Central memory CD8-positive, alpha-beta T cell (primary cell): ENCODE measurements around the gene WDR37.
"Not testable (repeated sequence)": the region's sequence is repeated elsewhere in the genome, so short reads cannot be mapped to it uniquely, and the experiment has no call there.

ENCODE experiments used
- ATAC-seq: fragments of 150-1000 bp; cut with Tn5 transposase; replicated peaks from 2 replicates; pipeline ENCODE4 v1.10.0; 2022; ENCODE audit warnings: mild to moderate bottlenecking, moderate FRiP score, moderate number of reproducible peaks; ENCODE audit not compliant: poor library complexity, severe bottlenecking; ENCODE audit errors: extremely low read depth
- DNase-seq, 2 donors: peaks; one replicate each; pipeline ENCODE4 v3.0.0; 2021; ENCODE audit warnings: low spot score in 2 of 2
- H3K27ac Mint-ChIP-seq: one replicate; pipeline ENCODE4 v1.8.0; 2022; ENCODE audit warnings: low read depth, mild to moderate bottlenecking, moderate library complexity, mixed read lengths
- H3K27me3 Mint-ChIP-seq: one replicate; pipeline ENCODE4 v1.8.0; 2022; ENCODE audit warnings: mixed read lengths
- H3K36me3 Mint-ChIP-seq: one replicate; pipeline ENCODE4 v1.8.0; 2022; ENCODE audit warnings: mild to moderate bottlenecking, moderate library complexity, mixed read lengths; ENCODE audit not compliant: insufficient read depth
- H3K4me1 Mint-ChIP-seq: one replicate; pipeline ENCODE4 v1.8.0; 2022; ENCODE audit warnings: mixed read lengths
- H3K4me3 Mint-ChIP-seq: one replicate; pipeline ENCODE4 v1.8.0; 2022; ENCODE audit warnings: mild to moderate bottlenecking, moderate library complexity, mixed read lengths
- H3K9me3 Mint-ChIP-seq: one replicate; pipeline ENCODE4 v1.8.0; 2022; ENCODE audit warnings: mixed read lengths

The WDR37 gene

DNA sequence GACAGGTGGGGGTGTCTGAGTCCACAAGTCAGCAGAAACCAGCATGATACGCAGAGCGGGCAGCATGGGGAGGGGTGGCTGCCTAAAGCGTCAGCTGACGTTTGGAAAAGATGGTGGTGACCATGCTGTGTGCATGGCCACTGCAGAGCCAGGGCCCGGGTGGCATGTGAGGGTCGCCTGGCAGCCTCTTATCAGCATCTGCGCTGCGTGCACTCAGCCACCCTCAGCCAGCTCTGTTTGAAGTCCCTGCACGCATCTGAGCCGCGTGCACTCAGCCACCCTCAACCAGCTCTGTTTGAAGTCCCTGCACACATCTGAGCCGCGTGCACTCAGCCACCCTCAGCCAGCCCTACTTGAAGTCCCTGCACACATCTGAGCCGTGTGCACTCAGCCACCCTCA lies 61.5 kb downstream of the WDR37 start:
- no peaks in the 10 kb centered on the region for H3K9me3 Mint-ChIP-seq
- DNase-seq (no peak), ATAC-seq (no peak)
- peaks cover 68% of the 10 kb centered on the region for H3K36me3 Mint-ChIP-seq
- no peaks in the 10 kb centered on the region for H3K27me3 Mint-ChIP-seq
- peak overlapping the region; percentile 32 for H3K27ac Mint-ChIP-seq
- no peak overlapping the region for H3K4me3 Mint-ChIP-seq
- peaks cover 32% of the 10 kb centered on the region for H3K4me1 Mint-ChIP-seq

DNA sequence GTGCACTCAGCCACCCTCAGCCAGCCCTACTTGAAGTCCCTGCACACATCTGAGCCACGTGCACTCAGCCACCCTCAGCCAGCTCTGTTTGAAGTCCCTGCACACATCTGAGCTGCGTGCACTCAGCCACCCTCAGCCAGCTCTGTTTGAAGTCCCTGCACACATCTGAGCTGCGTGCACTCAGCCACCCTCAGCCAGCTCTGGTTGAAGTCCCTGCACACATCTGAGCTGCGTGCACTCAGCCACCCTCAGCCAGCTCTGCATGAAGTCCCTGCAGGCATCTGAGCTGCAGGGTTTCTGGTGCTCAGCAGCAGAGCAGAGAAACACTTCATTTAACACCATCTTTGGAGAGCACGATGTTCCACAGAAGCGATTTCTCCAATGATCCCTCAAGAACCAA lies 62.1 kb downstream of the WDR37 start:
- not testable (repeated sequence) for DNase-seq, ATAC-seq, H3K4me3 Mint-ChIP-seq, H3K27me3 Mint-ChIP-seq, H3K9me3 Mint-ChIP-seq
- Mint-ChIP-seq H3K27ac (peak overlapping the region; percentile 53), H3K36me3 (peaks cover 64% of the 10 kb centered on the region), H3K4me1 (peaks cover 34% of the 10 kb centered on the region)

DNA sequence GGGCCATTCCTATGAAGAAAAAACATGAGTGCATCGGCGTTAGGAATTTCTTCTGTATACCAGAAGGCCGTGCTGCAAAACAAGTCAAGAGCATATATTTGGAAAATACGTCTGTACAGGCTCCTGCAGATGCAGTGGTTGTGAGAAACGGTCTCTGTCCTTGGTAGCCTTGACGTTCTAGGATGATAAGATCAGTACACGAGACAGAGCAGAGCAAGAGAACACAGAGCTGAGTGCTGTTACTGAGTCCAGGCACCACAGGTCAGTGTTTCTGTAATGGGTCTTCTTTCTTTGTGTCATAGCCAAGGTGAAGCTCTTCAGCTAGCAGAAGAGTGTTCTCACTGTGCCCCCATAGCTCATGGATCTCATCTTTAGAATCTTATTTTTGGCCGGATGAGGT lies 62.8 kb downstream of the WDR37 start:
- peaks cover 66% of the 10 kb centered on the region for H3K36me3 Mint-ChIP-seq
- no peak overlapping the region for H3K4me3 Mint-ChIP-seq
- peak overlapping the region; percentile 53 for H3K27ac Mint-ChIP-seq
- DNase-seq, result no peak
- peaks cover 37% of the 10 kb centered on the region for H3K4me1 Mint-ChIP-seq
- H3K27me3 Mint-ChIP-seq, result no peaks in the 10 kb centered on the region
- no peak for ATAC-seq
- no peaks in the 10 kb centered on the region for H3K9me3 Mint-ChIP-seq

DNA sequence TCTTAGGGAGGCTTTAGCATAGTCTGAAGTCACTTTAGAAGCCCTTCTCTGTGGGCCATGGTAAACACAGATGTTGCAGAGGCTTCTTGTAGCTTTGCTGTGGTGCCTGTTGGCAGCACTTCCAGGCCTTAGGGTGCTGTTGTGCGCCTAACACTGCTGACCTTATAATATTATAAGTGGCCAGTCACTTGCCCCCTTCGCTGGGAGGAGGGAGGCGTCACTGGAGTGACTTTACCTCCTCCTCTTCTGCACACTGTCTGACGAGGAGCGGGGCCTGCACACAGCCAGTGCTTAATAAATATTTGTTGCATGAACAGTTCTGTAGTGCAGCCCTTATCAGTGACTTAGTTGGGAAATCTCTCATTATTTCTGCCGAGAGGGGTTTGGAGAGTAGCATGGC lies 63.3 kb downstream of the WDR37 start:
- H3K27ac Mint-ChIP-seq, result no peak overlapping the region
- peaks cover 66% of the 10 kb centered on the region for H3K36me3 Mint-ChIP-seq
- no peak overlapping the region for H3K4me3 Mint-ChIP-seq
- DNase-seq, result no peak
- ATAC-seq, result no peak
- H3K4me1 Mint-ChIP-seq, result peaks cover 40% of the 10 kb centered on the region
- no peaks in the 10 kb centered on the region for H3K27me3 Mint-ChIP-seq
- no peaks in the 10 kb centered on the region for H3K9me3 Mint-ChIP-seq

DNA sequence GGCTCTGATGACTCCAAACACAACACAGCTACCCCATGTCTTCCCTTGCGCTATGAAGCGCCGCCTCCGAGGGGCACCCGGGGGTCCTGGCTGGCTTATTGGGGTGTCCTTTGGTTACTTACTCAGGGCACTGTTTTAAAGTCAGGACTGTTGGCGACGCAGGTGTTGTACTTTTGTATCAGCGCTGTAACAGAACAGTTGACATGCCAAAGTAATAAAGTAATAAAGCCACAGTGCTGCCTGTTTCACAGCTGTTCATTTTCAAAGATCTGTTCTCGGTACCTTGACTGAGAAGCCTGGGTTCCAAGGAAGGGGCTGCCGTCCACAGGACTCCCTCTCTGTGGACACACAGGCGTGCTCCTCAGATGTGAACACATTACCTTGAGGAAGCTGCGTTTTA lies 64.1 kb downstream of the WDR37 start:
- no peaks in the 10 kb centered on the region for H3K27me3 Mint-ChIP-seq
- ATAC-seq (no peak), DNase-seq (no peak)
- peaks cover 68% of the 10 kb centered on the region for H3K36me3 Mint-ChIP-seq
- H3K9me3 Mint-ChIP-seq, result no peaks in the 10 kb centered on the region
- H3K4me1 Mint-ChIP-seq, result peaks cover 35% of the 10 kb centered on the region
- no peak overlapping the region for H3K4me3 Mint-ChIP-seq
- peak overlapping the region; percentile 33 for H3K27ac Mint-ChIP-seq

DNA sequence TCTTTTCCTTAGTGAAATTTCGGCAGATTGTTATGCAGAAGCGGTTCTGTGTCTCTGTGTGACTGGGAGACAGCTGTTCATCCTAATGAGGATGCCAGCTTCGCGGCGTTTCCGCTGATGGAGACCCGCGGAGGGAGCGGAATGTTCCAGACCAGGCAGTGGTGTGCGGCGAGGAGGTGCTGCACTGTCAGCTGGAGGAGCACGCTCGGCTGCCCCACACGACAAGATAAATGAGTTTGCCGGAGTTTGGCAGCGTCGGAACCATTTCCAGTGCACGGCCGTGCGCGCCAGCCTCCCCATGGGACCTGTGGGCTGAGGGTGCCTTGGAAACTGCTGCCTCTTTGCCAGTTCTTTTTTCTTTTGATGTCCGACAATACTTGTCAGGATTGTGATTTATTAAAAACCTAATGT lies 64.6 kb downstream of the WDR37 start:
- H3K4me3 Mint-ChIP-seq, result no peak overlapping the region
- H3K36me3 Mint-ChIP-seq, result peaks cover 72% of the 10 kb centered on the region
- no peaks in the 10 kb centered on the region for H3K9me3 Mint-ChIP-seq
- H3K27ac Mint-ChIP-seq, result no peak overlapping the region
- ATAC-seq (no peak), DNase-seq (no peak)
- H3K27me3 Mint-ChIP-seq, result no peaks in the 10 kb centered on the region
- peaks cover 34% of the 10 kb centered on the region for H3K4me1 Mint-ChIP-seq

DNA sequence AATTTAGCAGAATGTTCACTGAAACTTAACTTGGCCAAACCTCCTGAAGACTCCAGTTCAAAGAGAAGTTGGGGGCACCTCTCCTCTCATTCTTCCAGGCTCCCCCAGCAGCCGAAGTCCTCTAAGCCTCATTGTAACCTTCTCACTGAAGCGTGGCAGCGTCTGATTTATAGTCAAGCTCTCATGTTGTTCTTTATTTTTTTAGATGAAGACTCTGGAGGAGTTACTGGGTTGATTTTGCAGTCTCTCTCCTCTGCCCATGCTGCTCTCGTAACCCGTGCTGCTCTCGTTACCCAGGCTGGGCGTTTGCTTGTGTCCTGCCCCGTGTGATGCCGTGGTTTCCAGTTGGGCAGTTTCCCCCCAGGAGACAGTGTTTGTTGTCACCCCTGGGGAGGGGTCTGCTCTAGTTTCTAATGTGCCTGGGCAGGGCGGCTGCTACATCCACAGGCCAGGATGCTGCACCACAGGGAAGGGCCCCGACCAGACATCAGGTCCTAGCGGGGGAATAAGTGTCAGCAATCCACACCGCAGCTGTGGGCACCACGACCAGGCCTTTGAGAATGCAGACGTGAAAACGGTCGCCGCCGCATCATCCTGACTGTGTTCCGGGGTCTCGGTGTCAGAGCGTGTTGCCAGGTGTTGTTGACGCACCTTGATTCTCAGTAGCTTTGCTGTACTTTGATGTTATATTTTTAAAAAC lies 65.2 kb downstream of the WDR37 start:
- ATAC-seq (no peak), DNase-seq (no peak)
- H3K27ac Mint-ChIP-seq, result no peak overlapping the region
- H3K9me3 Mint-ChIP-seq, result no peaks in the 10 kb centered on the region
- H3K36me3 Mint-ChIP-seq, result peaks cover 71% of the 10 kb centered on the region
- no peaks in the 10 kb centered on the region for H3K27me3 Mint-ChIP-seq
- peaks cover 34% of the 10 kb centered on the region for H3K4me1 Mint-ChIP-seq
- no peak overlapping the region for H3K4me3 Mint-ChIP-seq

DNA sequence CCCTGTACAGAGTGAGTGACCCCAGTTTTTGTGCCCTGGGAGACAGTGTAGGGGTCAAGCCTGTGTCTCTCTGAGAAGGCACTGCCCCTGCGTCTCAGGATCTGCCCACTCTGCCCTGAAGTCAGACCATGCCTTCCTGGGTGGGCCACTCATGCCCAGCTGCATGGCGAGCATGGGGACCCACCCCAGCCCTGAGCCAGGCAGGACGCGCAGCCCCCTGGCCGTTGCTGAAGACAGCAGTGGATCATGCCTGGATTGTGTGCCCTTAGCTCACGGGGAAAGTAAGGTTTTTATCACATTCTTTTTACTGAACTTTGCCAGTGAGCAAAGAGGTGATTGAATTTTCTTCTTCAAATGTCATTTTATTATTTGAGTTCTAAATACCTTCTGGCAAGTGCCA lies 66.2 kb downstream of the WDR37 start:
- H3K4me3 Mint-ChIP-seq, result no peak overlapping the region
- H3K9me3 Mint-ChIP-seq, result no peaks in the 10 kb centered on the region
- ATAC-seq (no peak), DNase-seq (no peak)
- H3K27ac Mint-ChIP-seq, result no peak overlapping the region
- H3K27me3 Mint-ChIP-seq, result no peaks in the 10 kb centered on the region
- H3K4me1 Mint-ChIP-seq, result peaks cover 32% of the 10 kb centered on the region
- H3K36me3 Mint-ChIP-seq, result peaks cover 71% of the 10 kb centered on the region

DNA sequence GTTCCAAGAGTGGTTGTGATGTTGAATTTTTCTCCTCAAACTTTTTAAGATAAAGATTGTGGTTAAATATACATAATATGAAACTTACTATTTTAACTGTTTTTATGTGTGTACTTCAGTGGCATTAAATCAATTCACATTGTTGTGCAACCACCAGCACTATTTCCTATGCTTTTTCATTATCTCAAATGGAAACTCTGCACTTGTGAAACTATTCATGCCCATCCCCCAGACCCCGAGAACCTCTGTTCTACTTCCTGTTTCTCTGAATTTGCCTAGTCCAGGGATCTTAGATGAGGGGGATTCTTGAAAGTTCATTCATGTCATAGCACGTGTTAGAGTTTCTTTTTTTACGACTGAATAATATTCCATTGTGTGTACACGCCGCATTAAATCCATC lies 67.0 kb downstream of the WDR37 start:
- Mint-ChIP-seq H3K4me1 (peaks cover 28% of the 10 kb centered on the region), H3K27me3 (no peaks in the 10 kb centered on the region), H3K4me3 (no peak overlapping the region), H3K9me3 (no peaks in the 10 kb centered on the region), H3K27ac (peak overlapping the region; percentile 47), H3K36me3 (peaks cover 69% of the 10 kb centered on the region)
- ATAC-seq (no peak), DNase-seq (no peak)

DNA sequence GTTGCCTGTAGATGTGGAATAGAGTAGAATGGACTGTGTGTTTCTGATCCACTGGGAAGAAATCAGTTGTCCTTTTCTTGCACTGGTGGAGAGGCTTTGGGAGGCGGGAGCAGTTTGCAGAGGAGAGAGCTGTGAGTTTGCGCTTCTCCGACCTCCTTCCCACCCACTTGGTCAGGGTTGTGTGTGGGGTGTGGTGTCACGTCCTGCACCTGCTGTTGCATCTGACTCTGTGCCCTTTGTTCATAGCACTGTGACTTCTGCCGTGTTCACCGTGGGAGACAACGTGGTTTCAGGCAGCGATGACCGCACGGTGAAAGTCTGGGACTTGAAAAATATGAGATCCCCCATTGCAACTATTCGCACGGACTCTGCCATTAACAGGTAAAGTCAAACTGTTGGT lies 67.8 kb downstream of the WDR37 start:
- H3K4me3 Mint-ChIP-seq, result no peak overlapping the region
- DNase-seq, result no peak
- H3K27me3 Mint-ChIP-seq, result no peaks in the 10 kb centered on the region
- H3K36me3 Mint-ChIP-seq, result peaks cover 77% of the 10 kb centered on the region
- H3K9me3 Mint-ChIP-seq, result no peaks in the 10 kb centered on the region
- no peak for ATAC-seq
- peaks cover 28% of the 10 kb centered on the region for H3K4me1 Mint-ChIP-seq
- H3K27ac Mint-ChIP-seq, result peak overlapping the region; percentile 47

DNA sequence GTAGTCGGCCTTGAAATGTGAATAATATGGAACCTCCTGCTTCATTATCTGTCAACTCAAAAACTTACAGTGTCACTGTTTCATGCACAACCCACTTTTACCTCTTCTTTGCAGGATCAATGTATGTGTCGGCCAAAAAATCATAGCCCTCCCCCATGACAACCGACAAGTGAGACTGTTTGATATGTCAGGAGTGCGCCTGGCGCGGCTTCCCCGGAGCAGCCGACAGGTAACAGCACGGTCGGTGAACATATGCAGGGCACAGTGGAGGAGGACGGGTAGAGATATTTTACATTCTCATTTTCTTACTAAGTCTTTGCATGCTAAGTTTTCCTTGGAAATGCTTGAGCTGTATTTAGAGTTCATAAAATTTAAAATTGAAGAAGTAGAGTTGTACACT lies 68.6 kb downstream of the WDR37 start:
- Mint-ChIP-seq H3K36me3 (peaks cover 79% of the 10 kb centered on the region), H3K9me3 (no peaks in the 10 kb centered on the region), H3K4me1 (peaks cover 27% of the 10 kb centered on the region), H3K4me3 (no peak overlapping the region), H3K27ac (no peak overlapping the region), H3K27me3 (no peaks in the 10 kb centered on the region)
- ATAC-seq (no peak), DNase-seq (no peak)

DNA sequence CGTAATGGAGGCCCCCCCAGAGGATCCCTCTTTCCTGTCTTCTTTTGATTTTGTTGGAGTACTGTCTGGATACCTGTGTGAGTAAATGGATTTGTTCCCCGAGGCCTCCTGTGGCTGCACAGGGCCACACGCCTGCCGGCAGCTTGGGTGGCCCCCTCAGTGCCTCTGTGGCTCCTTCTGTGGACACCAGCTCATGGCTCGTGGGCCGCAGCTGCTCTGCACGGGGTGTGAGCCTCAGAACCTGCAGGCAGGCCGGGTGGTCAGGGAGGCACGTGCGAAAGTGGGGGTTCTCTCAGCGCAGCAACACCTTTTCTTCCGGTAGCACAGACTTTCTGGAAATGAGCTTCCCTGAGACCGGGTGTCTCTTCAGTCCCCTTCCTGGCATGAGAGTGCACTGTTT lies 70.3 kb downstream of the WDR37 start:
- Mint-ChIP-seq H3K4me1 (peaks cover 22% of the 10 kb centered on the region), H3K4me3 (no peak overlapping the region), H3K27me3 (no peaks in the 10 kb centered on the region), H3K27ac (no peak overlapping the region), H3K36me3 (peaks cover 75% of the 10 kb centered on the region), H3K9me3 (no peaks in the 10 kb centered on the region)
- ATAC-seq (no peak), DNase-seq (no peak)

DNA sequence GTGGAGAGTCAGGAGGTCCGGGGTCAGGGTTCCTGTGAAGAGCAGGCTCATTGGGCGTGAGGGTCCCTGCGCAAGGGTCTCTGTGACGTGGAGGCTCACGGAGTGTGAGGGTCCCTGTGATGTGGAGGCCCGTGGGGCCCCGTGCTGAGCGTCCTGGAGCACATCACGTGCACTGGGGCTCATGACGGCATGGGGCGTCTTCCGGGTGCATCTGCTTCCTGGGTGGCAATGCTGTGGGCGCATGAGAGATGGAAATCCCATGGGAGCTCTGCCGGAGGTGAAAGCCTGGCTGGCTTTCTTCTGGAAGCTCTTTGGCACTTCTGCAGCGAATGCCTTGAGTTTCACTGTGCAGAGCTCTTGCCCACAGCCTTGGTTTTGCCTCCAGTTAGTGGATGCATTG lies 71.4 kb downstream of the WDR37 start:
- Mint-ChIP-seq H3K27me3 (no peaks in the 10 kb centered on the region), H3K4me1 (peaks cover 18% of the 10 kb centered on the region), H3K9me3 (no peaks in the 10 kb centered on the region), H3K4me3 (no peak overlapping the region), H3K36me3 (peaks cover 65% of the 10 kb centered on the region), H3K27ac (no peak overlapping the region)
- DNase-seq (no peak), ATAC-seq (no peak)
